Activated CD8-positive, alpha-beta memory T cell treated with anti-CD3 and anti-CD28 coated beads, Interleukin-2, amount 50 U/mL, for 1 hour (primary cell): Measurements from ENCODE around the gene PTPRN2.
"Not testable (repeated sequence)": the region's sequence is repeated elsewhere in the genome, so short reads cannot be mapped to it uniquely, and the experiment has no call there.

Source experiments
- DNase-seq: peaks from one replicate; pipeline ENCODE4 v3.0.0-alpha.2; 2020; ENCODE audit errors: extremely low read depth

Gene PTPRN2

GRCh38 chr7:158322616-158323530 lies 264.8 kb downstream of the PTPRN2 start:
- DNase-seq: no peak

DNA sequence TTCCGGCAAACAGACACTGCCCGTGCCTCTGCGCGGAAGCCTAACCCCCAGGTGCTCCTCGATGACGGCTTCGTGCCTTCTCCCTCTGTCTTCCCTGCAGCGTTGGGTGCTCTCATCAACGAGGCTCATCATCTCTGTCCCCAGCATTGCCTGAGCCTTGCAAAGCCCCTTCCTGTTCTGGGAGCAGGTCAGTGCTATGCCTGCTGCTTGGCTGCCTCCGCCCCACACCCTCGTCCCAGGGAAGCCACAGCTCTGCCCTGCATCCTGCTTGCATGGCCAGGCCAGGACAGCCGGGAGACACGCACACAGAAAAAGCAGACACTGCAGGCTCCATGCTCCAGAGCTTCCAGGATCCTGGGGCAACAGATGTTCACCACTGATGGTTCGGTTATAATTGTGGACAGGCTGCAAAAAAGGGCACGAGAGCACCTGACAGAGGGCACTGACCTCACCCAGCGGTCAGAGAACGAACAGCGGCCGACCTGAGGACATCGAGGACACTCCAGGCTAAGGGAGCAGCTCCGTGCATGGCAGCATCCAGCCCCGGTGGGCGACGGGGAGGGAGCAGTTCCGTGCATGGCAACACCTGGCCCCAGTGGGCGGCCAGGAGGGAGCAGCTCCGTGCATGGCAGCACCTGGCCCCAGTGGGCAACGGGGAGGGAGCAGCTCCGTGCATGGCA lies 265.5 kb downstream of the PTPRN2 start:
- DNase-seq: no peak

GRCh38 chr7:158321056-158321700 lies 266.4 kb downstream of the PTPRN2 start:
- no peak for DNase-seq

GRCh38 chr7:158320328-158320727 lies 267.3 kb downstream of the PTPRN2 start:
- no peak for DNase-seq

GRCh38 chr7:158318511-158318913 lies 269.1 kb downstream of the PTPRN2 start:
- no peak for DNase-seq

DNA sequence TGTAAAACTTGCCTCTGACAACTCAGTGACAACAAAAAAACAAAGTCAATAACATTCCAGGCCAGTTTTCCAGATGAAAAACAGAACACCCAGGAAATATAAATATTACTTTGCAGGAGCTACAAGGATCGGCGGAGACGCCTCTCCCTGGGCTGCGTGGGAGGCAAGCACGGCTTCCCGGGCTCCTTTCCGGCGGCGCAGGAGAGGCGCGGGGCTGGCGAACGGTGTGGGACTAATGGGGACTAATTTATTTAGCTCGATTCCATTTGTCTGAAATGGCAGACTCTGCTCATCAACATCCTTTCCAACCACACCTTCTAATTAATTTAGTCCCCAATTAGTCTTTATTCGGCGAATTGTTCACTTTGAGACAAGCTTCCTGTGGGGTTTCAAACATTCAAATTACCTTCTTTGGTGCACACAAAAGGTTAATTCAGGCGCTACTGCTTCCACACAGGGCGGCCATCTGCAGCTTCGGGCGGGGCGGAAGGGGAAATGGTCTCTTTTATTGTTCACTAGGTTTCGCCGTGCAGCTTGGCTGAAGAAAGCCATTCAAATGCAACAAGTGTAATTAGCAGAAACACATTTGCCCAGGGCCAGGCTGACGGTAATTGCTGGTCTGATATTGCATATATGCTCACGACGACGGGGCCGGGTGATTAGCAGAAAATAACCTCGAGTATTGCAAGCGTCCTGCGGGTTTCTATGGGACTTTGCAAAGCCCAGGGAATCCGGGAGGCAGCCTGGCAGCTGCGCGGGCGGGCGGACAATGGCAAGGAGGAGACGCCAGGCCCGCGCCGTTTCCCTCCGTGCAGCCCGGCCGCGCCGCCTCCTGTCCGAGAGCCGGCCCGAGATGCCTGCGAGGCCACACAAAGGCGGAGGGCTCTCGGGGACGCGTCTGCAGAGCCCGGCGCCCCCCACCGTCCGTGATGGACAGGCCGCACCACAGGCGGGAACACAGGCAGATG lies 270.1 kb downstream of the PTPRN2 start:
- no peak for DNase-seq

- no peak for DNase-seq
Measured at GRCh38 chr7:158316466-158317031, 271.1 kb downstream of the PTPRN2 start.

- DNase-seq: no peak
Measured at GRCh38 chr7:158315881-158316280, 271.7 kb downstream of the PTPRN2 start.

DNA sequence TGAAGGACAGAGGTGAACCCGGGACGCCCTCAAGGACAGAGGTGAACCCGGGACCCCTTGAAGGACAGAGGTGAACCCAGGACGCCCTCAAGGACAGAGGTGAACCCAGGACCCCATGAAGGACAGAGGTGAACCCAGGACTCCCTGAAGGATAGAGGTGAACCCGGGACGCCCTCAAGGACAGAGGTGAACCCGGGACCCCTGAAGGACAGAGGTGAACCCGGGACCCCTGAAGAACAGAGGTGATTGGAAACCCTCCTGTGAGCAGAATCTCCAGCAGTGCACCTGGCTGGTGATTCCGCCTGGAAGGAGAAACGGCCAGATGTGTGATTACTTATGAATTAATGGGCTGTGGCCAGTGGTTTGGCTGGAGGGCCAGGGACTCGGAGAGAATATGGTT lies 272.3 kb downstream of the PTPRN2 start:
- no peak for DNase-seq

GRCh38 chr7:158314394-158314793 lies 273.2 kb downstream of the PTPRN2 start:
- no peak for DNase-seq

DNA sequence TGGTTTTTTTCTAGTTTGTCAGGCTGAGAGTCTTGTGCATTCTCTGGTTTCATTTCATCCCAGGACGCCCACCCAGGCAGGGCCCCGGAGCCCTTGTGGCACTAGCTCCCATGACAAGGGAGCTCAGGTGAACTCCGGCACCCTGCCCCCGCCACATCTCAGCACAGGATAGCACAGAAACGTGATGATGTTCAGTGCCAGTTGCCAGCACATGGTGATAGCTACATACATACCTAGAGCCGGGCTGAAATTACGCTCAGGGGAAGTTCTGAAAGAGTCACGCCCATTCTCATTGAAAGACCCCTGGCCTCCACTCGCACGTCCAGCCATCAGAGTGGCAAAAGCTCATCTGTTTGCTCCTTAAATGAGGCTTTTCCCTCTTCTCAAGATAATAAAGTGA lies 273.7 kb downstream of the PTPRN2 start:
- no peak for DNase-seq

GRCh38 chr7:158312789-158313188 lies 274.8 kb downstream of the PTPRN2 start:
- no peak for DNase-seq

DNA sequence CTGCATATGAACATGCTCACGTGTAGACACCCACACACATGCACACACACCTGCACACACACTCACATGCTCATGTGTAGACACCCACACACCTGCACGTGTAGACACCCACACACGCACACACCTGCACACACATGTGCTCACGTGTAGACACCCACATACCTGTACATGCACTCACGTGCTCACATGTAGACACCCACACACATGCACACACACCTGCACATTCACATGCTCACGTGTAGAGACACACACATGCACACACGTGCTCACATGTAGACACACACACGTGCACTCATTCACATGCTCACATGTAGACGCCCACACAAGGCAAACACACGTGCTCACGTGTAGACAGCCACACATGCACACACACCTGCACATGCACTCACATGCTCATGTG lies 275.8 kb downstream of the PTPRN2 start:
- no peak for DNase-seq

DNA sequence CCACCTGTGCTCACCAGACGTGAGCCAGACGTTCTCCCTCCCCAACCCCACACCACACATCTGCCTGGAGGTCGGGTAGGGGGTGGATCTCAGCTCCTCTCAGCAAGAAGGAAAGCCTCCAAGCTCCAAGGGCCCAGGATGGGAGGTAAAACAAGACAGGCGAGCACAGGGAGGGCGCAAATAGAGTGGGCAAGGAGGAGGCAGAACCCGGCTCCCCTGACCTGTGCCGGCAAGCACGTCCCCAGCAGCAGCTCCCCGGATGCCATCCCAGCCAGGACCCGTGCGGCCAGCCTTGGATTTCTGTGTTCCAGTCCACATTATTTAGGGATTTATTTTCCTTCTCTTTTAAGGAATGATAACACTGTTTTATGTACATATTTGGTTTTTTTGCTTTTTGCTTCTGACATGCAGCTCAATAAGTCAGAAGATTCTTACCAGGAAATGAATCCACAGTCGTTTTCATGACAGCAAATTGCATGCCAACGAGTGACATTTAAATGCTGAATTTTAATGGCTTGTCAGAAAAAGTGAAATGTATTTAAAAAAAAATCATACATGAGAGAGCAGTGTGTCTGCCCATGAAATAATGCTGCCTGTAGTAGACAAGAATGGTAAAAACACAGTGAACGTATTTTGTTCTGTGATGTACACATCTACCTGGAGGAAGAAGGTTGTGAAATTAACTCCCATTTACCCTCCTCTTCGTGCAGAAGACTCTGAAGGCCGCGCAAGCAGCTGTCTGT lies 276.5 kb downstream of the PTPRN2 start:
- no peak for DNase-seq

DNA sequence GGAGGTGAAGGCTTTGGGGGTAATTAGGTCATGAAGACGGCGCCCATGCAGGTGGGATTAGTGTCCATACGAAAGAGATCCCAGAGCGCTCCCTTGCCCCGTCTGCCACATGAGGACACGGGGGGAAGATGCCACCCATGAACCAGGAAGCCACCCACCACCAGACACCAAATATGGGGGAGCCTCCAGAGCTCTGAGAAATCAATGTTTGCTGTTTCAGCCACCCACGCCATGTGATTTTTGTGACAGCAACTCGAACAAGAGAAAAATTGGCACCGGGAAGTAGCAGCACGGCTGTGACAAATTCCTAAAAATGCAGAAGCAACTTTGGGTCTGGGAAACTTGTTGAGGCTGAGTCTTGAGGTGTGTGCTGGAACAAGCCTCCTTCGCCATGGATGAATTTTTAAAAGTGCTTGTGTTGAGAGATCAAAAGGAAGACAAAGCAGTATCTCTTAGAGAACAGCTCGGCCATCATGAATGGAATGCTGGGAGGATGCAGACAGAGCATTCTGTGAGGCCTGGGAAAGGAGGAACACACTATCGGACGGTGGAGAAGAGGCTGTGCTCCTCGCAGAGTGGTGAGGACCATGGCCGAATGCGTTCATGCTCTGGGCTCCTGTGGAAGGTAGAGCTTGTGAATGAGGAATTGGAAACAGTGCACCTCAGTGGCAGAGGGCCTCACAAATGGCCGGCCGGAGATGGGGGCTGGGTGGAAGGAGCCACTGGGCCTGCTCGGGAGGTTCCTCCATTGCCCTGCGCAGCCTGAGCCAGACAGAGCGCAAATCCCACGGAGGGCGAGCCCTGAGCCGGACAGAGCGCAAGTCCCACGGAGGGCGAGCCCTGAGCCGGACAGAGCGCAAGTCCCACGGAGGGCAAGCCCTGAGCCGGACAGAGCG lies 277.5 kb downstream of the PTPRN2 start:
- DNase-seq: no peak

DNA sequence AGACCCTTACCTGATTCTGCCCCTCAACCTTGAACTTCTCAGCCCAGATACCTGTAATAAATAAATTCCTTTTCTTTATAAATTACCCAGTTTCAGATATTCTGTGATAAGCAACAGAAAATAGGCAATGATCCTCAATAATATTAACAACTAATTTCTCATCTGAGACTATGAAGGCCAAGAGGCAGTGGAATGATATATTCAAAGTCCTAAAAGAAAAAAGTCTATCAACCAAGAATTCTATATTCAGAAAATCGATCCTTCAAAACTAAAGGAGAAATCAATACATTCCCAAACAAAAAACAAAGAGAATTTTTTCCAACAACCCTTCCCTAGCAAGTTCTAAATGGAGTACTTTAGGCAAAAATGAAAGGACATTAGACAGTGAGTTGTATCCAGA lies 279.6 kb downstream of the PTPRN2 start:
- DNase-seq: no peak

DNA sequence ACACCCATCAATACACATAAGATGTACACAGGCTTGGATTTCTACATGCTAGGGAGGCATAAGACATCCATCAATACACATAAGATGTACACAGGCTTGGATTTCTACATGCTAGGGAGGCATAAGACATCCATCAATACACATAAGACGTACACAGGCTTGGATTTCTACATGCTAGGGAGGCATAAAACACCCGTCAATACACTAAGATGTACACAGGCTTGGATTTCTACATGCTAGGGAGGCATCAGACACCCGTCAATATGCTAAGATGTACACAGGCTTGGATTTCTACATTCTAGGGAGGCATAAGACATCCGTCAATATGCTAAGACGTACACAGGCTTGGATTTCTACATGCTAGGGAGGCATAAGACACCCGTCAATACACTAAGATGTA lies 283.6 kb downstream of the PTPRN2 start:
- DNase-seq: not testable (repeated sequence)

DNA sequence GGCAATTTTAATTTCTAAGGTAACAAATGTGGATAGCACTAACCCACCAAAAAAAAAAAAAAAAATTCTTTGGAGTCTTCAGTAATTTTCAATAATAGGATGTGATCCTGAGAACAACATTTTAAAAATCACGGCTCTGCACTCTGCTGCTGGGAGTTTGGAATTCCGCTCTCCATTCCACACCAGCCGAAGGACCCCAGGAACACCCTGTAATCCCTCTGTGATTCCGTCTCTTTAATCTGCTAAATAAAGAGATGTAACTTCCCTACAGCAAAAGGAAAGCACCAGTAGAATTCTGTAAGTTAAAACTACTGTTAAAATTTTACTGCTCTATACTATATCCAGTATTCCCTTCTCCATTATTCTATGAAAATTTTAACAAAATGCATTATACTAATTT lies 284.5 kb downstream of the PTPRN2 start:
- no peak for DNase-seq
